Stimulated activated naive B cell treated with anti-CD40 and anti-IgM and Interleukin-4, amounts not matched to agents 10 μg/mL and 1 μg/mL and 100 μg/mL, for 72 hours (primary cell): ENCODE measurements around the gene GSTM2.

Experiments used
- ATAC-seq, 2 donors: fragments of 150-1000 bp; cut with Tn5 transposase; replicated peaks; 2 replicates each; pipeline ENCODE4 v1.10.0; 2021; ENCODE audit warnings: moderate library complexity in 1 of 2
- DNase-seq: peaks from one replicate; pipeline ENCODE4 v3.0.0; 2021
- H3K27ac Mint-ChIP-seq: one replicate; pipeline ENCODE4 v1.8.0; 2022; ENCODE audit warnings: mild to moderate bottlenecking, mixed read lengths
- H3K27me3 Mint-ChIP-seq, 2 donors: one replicate each; pipeline ENCODE4 v1.8.0; 2022; ENCODE audit warnings: mixed read lengths in 2 of 2
- H3K36me3 Mint-ChIP-seq, 2 donors: one replicate each; pipeline ENCODE4 v1.8.0; 2022; ENCODE audit warnings: mixed read lengths in 2 of 2, mild to moderate bottlenecking in 1 of 2
- H3K4me1 Mint-ChIP-seq, 2 donors: one replicate each; pipeline ENCODE4 v1.8.0; 2022; ENCODE audit warnings: mixed read lengths in 2 of 2, mild to moderate bottlenecking in 1 of 2
- H3K4me3 Mint-ChIP-seq, 2 donors: one replicate each; pipeline ENCODE4 v1.8.0; 2022; ENCODE audit warnings: mild to moderate bottlenecking in 2 of 2, mixed read lengths in 2 of 2, moderate library complexity in 1 of 2
- H3K9me3 Mint-ChIP-seq, 2 donors: one replicate each; pipeline ENCODE4 v1.8.0; 2022; ENCODE audit warnings: mixed read lengths in 2 of 2, mild to moderate bottlenecking in 1 of 2

GSTM2 gene

DNA sequence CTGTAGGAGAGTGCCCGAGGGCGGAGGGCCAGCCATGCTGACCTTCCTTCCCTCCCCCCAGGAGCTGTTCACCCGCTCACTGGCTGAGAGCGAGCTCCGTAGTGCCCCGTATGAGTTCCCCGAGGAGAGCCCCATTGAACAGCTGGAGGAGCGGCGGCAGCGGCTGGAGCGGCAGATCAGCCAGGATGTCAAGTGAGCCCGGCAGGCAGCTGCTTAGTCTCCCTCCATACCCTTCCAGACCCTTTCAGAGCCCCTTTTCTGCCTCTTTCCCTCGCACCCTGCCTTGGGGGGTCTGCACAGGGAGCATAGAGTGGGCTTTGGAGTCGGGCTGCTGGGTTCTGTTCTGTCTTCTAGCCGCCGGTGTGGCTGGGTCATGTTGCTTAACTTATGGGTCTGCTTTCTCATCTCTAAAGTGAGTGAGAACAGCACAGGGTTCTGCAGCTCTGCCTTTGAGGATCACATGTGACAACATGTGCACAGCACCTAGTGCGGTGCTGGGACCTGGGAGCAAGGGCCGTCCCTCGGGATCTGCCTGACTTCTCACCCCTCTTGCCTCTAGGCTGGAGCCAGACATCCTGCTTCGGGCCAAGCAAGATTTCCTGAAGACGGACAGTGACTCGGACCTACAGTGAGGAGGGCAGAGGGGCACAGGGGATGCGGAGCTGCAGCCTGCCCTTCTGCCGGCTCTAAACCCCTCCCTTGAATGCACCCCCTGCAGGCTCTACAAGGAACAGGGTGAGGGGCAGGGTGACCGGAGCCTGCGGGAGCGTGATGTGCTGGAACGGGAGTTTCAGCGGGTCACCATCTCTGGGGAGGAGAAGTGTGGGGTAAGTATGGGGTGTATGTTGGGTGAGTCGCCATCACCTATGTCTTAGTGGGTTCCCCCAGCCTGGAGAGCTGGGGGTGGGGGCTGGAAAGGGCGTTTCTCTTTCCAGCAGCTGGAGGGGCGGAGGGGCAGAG, 42.0 kb upstream of the GSTM2 start:
- no peaks in the 10 kb centered on the region for H3K9me3 Mint-ChIP-seq
- peak overlapping the region; percentile 69 for H3K27ac Mint-ChIP-seq
- DNase-seq, result no peak
- H3K36me3 Mint-ChIP-seq, result peaks cover 23 to 42% of the 10 kb centered on the region in 2 donors
- H3K4me1 Mint-ChIP-seq, result peaks cover 32 to 47% of the 10 kb centered on the region in 2 donors
- H3K27me3 Mint-ChIP-seq, result no peaks in the 10 kb centered on the region
- ATAC-seq, result no peak
- no peak overlapping the region for H3K4me3 Mint-ChIP-seq

DNA sequence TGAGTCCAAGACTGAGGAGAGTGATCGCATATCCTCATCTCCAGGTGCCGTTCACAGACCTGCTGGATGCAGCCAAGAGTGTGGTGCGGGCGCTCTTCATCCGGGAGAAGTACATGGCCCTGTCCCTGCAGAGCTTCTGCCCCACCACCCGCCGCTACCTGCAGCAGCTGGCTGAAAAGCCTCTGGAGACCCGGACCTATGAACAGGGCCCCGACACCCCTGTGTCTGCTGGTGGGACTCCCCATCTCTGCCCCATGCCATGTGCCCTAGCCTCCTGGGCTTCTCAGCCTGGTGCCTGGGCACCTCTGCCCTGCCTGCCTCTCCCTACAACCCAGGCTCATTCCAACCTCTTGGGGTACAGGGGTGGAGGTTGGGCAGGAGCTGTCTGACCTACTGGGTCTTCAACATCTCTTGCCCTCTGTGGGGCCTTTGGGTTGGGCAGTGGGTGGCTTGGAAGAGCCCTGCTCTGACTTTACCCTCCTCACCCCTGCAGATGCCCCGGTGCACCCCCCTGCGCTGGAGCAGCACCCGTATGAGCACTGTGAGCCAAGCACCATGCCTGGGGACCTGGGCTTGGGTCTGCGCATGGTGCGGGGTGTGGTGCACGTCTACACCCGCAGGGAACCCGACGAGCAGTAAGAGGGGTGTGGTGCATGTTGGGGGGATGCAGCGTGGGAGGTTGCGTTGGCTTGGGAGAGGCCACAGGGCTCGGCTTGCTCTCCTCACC, 41.0 kb upstream of the GSTM2 start:
- H3K9me3 Mint-ChIP-seq, result no peaks in the 10 kb centered on the region
- H3K4me3 Mint-ChIP-seq, result no peak overlapping the region
- ATAC-seq (no peak), DNase-seq (no peak)
- H3K36me3 Mint-ChIP-seq, result peaks cover 30 to 52% of the 10 kb centered on the region in 2 donors
- peaks cover 29 to 37% of the 10 kb centered on the region in 2 donors for H3K4me1 Mint-ChIP-seq
- H3K27ac Mint-ChIP-seq, result peak overlapping the region; percentile 25
- H3K27me3 Mint-ChIP-seq, result no peaks in the 10 kb centered on the region

DNA sequence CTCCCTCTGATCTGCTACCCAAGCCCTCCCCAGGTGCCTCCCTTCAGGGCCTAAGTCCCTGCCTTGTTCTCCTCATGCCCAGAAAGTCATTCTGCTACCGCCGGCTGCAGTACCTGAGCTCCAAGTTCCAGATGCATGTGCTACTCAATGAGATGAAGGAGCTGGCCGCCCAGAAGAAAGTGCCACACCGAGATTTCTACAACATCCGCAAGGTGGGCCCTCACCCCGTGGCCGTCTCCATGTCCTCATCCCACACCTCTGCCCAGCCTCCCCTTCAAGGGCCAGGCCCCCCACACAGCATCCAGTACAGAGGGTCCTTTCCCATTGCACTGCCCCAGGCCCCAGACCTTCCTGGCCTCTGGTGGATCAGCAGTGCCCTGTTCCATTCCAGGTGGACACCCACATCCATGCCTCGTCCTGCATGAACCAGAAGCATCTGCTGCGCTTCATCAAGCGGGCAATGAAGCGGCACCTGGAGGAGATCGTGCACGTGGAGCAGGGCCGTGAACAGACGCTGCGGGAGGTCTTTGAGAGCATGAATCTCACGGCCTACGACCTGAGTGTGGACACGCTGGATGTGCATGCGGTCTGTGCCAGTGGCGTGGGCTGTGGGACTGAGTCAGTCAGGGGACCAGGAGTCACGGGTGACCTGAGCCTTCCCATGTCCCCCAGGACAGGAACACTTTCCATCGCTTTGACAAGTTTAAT, 40.0 kb upstream of the GSTM2 start:
- no peak for ATAC-seq
- H3K4me1 Mint-ChIP-seq, result peaks cover 19 to 27% of the 10 kb centered on the region in 2 donors
- no peak for DNase-seq
- H3K27me3 Mint-ChIP-seq, result no peaks in the 10 kb centered on the region
- H3K36me3 Mint-ChIP-seq, result peaks cover 34 to 57% of the 10 kb centered on the region in 2 donors
- H3K9me3 Mint-ChIP-seq, result no peaks in the 10 kb centered on the region
- no peak overlapping the region for H3K27ac Mint-ChIP-seq
- H3K4me3 Mint-ChIP-seq, result no peak overlapping the region

DNA sequence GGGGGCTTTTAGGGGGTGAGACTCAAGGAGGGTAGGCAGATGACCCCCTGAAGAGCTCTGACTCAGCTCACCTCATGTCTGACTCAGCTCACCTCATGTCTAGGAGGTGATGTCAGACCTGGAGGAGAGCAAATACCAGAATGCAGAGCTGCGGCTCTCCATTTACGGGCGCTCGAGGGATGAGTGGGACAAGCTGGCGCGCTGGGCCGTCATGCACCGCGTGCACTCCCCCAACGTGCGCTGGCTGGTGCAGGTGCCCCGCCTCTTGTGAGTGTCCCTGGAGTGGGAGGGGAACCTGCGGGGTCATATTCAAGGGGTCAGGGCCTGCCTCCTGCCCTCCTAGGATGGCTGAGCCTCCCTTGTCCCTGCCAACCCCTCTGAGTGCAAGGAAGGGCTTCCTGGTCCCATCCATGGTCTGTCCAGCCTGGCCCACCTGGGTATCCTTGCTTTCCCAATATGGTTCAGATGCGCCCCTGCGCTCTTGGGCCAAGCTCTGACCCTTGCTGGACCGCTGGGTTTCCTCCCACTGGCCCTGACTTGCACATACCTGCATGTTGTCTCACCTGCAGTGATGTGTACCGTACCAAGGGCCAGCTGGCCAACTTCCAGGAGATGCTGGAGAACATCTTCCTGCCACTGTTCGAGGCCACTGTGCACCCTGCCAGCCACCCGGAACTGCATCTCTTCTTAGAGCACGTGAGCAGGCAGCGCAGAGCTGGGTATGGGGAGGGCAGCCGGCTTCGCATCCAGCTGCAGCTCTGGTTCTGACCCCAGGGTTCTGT, 39.1 kb upstream of the GSTM2 start:
- ATAC-seq (no peak), DNase-seq (no peak)

DNA sequence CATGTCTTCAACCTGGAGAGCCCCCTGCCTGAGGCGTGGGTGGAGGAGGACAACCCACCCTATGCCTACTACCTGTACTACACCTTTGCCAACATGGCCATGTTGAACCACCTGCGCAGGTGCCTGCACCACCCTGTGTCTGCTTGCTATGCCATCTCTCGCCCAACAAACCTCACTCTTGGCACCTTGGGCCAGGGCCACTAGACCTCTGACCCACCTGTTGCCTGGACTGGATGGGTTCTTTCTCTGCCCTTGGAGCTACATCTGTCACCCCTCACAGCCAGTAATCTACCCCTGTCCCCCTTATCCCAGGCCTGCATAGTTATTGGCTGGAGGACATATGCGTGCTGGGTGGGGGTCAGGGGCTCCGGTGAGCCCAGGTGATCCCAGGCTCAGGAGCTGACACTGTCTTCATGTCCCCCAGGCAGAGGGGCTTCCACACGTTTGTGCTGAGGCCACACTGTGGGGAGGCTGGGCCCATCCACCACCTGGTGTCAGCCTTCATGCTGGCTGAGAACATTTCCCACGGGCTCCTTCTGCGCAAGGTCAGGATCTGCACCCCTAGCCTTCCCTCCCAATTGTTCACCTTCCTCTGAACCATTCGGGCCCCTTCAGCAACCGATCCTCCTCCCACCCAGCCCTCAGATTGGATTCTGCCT, 38.4 kb upstream of the GSTM2 start:
- Mint-ChIP-seq H3K9me3 (no peaks in the 10 kb centered on the region), H3K27me3 (no peaks in the 10 kb centered on the region), H3K4me1 (peaks cover 10 to 14% of the 10 kb centered on the region in 2 donors), H3K4me3 (no peak overlapping the region), H3K27ac (no peak overlapping the region), H3K36me3 (peaks cover 36 to 58% of the 10 kb centered on the region in 2 donors)
- ATAC-seq, result no peak
- DNase-seq, result no peak

More for the DNA sequence above, 39.1 kb upstream of the GSTM2 start:
- H3K9me3 Mint-ChIP-seq, result no peaks in the 10 kb centered on the region
- peaks cover 11 to 18% of the 10 kb centered on the region in 2 donors for H3K4me1 Mint-ChIP-seq
- no peak overlapping the region for H3K4me3 Mint-ChIP-seq
- H3K27me3 Mint-ChIP-seq, result no peaks in the 10 kb centered on the region
- H3K27ac Mint-ChIP-seq, result no peak overlapping the region
- H3K36me3 Mint-ChIP-seq, result peaks cover 36 to 58% of the 10 kb centered on the region in 2 donors

DNA sequence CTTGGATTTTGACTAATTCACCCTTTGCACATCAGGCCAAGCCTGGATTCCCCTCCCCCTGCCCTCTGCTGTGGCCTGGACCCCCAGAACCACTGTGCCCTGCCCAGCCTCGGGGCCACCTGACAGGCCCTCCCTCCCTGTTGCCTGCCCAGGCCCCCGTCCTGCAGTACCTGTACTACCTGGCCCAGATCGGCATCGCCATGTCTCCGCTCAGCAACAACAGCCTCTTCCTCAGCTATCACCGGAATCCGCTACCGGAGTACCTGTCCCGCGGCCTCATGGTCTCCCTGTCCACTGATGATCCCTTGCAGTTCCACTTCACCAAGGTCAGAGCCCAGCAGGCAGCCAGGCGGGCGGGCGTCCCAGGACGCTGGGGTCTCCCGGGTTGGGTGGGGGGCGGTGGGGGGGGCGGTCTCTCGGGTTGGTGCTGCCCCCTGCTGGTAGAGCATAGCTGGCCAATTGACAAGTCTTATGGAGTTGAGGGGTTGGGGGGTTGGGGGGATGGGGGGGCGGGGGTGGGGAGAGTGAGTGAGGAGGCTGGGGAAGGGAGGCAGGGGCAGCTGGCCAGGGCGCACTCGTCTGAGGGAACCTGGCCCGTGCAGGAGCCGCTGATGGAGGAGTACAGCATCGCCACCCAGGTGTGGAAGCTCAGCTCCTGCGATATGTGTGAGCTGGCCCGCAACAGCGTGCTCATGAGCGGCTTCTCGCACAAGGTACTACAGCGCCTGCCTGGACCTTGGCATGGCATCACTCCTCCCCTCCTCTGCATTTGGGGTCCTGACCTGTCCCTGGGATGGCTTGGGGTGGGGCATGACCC, 37.6 kb upstream of the GSTM2 start:
- Mint-ChIP-seq H3K27me3 (no peaks in the 10 kb centered on the region), H3K4me1 (peaks cover 12 to 18% of the 10 kb centered on the region in 2 donors), H3K9me3 (no peaks in the 10 kb centered on the region), H3K36me3 (peaks cover 36 to 58% of the 10 kb centered on the region in 2 donors), H3K27ac (no peak overlapping the region), H3K4me3 (no peak overlapping the region)
- DNase-seq, result no peak
- ATAC-seq, result no peak

DNA sequence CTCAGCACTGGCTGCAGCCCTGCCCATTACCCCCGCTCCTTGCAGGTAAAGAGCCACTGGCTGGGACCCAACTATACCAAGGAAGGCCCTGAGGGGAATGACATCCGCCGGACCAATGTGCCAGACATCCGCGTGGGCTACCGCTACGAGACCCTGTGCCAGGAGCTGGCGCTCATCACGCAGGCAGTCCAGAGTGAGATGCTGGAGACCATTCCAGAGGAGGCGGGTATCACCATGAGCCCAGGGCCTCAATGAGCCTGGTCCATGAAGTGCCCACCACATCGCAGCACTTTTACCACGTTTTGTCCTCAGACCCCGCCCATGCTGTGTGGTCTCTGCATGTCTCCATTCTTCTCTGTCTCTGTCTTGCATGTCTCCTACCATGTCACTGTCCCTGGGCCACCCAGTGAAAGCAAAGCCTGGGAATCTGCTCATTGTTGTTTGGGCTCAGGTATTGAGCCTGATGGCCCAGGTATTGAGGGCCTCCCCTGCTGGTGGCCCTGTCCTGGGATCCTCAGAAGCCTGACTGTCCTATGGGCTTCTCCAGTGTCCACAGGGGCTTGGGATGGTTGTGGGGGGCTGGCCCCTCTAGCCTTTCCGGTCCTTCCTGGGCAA, 36.9 kb upstream of the GSTM2 start:
- H3K27ac Mint-ChIP-seq, result no peak overlapping the region
- H3K9me3 Mint-ChIP-seq, result no peaks in the 10 kb centered on the region
- H3K4me3 Mint-ChIP-seq, result no peak overlapping the region
- DNase-seq, result no peak
- peaks cover 32 to 52% of the 10 kb centered on the region in 2 donors for H3K36me3 Mint-ChIP-seq
- H3K27me3 Mint-ChIP-seq, result no peaks in the 10 kb centered on the region
- no peak for ATAC-seq
- H3K4me1 Mint-ChIP-seq, result peaks cover 11 to 19% of the 10 kb centered on the region in 2 donors

DNA sequence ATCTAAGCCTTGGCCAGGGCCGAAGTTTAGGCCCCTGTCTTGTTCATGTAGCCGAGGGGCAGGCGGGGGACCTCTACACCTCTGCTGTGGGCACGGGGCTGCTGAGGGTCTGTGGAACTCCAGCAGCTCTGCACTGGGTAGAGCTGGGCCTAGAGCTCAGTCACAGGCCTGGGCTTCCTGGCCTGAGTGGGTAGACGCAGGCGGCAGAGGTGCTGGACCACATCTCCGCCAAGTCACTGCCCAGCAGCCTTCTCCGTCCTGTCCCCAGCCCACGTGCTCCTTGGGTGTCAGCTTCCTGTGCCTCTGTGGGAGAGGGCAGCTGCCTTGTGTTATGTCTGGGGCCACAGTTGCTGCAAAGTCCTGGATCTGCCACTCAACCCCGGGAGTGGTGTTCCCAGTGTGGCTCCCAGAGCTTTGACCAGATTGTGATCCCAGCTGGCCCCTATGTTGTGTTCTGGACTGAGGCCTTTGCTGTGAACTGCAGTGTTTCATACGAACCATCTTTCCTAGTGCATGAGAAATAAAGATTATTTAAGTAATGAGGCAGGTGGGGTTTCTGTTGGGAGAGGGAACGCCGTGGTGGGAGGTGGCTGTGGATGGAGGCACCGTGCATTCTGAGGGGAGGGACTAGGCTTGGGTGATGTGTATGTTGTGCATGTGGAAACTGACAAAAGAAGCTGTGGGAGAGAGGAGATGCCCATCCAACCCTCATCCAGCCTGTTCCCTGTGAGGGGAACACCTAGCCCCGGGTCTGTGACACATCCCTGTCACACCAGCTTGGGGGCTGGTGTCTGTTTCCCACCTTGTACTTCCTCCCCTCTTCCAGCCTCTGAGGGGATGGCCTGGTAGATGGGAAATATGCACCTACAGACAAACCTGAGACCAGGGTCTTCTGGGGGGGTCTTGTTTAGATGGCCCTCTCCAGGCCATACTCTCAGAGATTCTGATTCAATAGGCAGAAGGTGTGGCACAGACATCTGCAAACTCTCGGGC, 36.0 kb upstream of the GSTM2 start:
- Mint-ChIP-seq H3K9me3 (no peaks in the 10 kb centered on the region), H3K27me3 (no peaks in the 10 kb centered on the region), H3K36me3 (peaks cover 29 to 47% of the 10 kb centered on the region in 2 donors), H3K27ac (no peak overlapping the region), H3K4me3 (no peak overlapping the region), H3K4me1 (peaks cover 11 to 15% of the 10 kb centered on the region in 2 donors)
- no peak for DNase-seq
- no peak for ATAC-seq

DNA sequence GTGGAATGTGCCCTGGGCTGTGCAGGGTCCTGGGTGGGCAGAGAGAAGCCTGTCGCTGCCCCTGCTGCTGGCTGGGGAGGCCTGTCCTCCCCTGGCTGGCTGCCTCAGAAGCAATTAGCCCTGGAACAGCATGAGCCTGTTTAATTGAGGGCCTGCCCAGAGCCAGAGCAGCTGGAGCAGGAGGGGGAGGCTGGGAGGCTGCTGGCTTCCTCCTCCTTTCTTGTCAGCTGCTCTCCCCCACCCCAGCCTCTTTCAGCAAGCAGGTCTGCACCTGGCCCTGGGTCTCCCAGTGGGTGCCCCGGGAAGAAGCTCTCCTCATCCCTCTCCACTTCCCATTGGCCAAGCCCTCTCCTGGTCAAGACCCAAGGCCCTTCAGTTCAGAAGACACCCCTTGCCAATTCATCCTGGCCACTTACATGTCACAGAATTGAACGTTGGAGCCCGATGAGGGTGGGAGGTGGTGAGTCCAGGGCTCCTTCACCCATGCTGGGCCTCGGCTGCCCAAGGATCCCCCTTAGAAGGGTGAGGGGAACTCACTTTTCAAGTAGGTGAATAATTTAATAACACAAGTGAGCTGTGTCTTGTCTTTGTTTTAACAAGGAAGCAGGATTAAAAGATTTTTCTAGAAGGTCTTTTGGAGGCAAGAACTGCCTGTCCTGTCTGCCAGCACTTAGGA, 35.0 kb upstream of the GSTM2 start:
- Mint-ChIP-seq H3K36me3 (peaks cover 25 to 41% of the 10 kb centered on the region in 2 donors), H3K4me1 (peaks cover 11 to 15% of the 10 kb centered on the region in 2 donors), H3K27ac (no peak overlapping the region), H3K27me3 (no peaks in the 10 kb centered on the region), H3K4me3 (no peak overlapping the region), H3K9me3 (no peaks in the 10 kb centered on the region)
- no peak for DNase-seq
- ATAC-seq, result no peak

DNA sequence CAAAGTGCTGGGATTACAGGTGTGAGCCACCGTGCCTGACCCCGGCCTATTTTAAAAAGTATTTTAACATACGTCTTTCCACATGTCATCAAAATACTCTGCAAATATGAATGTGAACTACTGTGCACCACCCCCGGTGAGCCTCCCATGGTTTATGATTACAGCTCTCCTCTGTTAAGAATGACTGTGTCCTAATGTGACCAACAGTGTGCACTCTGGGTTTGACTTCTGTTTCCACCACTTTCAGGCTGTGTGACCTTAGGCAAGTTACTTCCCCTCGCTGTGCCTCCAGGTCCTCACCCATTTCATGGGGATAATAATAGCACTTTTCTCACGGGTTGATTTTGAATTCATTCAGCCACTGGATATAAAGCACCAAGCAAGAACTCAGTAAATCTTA, 33.6 kb upstream of the GSTM2 start:
- peak overlapping the region in 1 of 2 donors; percentile 3 for H3K4me3 Mint-ChIP-seq
- DNase-seq (no peak), ATAC-seq (peak; percentile 80 to 88)
- no peak overlapping the region for H3K27ac Mint-ChIP-seq
- peaks cover 22 to 28% of the 10 kb centered on the region in 2 donors for H3K36me3 Mint-ChIP-seq
- no peaks in the 10 kb centered on the region for H3K9me3 Mint-ChIP-seq
- peaks cover 11 to 15% of the 10 kb centered on the region in 2 donors for H3K4me1 Mint-ChIP-seq
- H3K27me3 Mint-ChIP-seq, result peaks cover 0 to 12% of the 10 kb centered on the region in 2 donors
